ENCODE results near the gene WDFY1.

- TF ChIP-seq CTCF (IDR thresholded peaks at IDR 0.05) (no peak), POLR2A (IDR thresholded peaks at IDR 0.05) (no peak)
Measured at GRCh38 chr2:223950448-223951347, 5.6 kb upstream of the WDFY1 start.

Measured in adrenal gland (tissue), 5 donors.